Right renal pelvis (tissue), 4 donors: ENCODE measurements around the gene CFAP77. TPM values are rescaled to one million over a fixed set of nuclear protein-coding genes. Genes with fewer than 3 reads are reported as not detected.

ENCODE experiments used
- DNase-seq, 4 donors: peaks; one replicate each; pipeline ENCODE4 v3.0.0-alpha.2; 2013; ENCODE audit warnings: low read depth in 4 of 4, low spot score in 3 of 4, missing footprints in 1 of 4
- polyA plus RNA-seq, 4 donors: library from polyadenylated mRNA; unstranded; fragments of 120-200 nt; gene quantifications; one replicate each; pipeline ENCODE4 v1.2.1, GENCODE V29; 2013; ENCODE audit not compliant: insufficient read length in 4 of 4

CFAP77 gene
- polyA plus RNA-seq, 4 donors, result 0.79 to 2.0 (median 0.91) TPM

DNA sequence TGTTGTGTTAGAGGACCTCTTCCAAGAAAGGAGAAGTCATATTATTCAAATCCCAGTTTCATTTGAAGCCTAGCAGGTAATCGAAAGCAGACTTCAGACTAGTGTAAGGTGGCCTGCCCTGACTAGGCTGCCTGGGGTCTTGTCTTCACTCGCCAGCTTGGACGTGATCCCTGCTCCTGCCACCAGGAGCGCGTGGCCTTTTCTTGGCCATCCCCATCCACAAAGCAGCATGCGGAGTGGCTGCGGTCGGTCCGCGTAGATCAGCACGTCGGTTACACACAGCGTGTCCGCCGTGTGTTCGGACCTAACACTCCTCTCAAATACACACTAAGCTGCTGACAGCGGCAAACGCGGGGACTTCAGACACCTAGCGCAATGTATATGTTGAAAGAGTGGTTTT is 37.3 kb downstream of the CFAP77 start:
- DNase-seq, result no peak

DNA sequence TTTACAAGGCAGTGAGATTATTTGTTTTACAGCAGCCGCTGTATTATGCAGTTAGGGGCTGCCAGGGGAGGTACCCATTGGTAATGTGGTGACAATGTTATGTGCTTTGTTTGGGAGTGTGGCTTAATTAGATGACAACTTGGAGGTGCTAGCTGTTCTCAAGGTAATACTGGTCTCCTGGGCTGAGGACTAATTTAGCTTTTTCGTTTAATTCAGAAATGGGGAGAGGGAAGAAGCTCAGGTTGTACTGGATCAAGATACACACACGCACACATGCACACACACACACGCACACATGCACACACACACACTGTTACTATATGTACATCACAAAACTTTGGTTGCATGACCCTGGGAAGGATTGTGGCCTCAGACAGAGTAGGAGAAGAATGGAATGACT is 37.9 kb downstream of the CFAP77 start:
- no peak for DNase-seq

DNA sequence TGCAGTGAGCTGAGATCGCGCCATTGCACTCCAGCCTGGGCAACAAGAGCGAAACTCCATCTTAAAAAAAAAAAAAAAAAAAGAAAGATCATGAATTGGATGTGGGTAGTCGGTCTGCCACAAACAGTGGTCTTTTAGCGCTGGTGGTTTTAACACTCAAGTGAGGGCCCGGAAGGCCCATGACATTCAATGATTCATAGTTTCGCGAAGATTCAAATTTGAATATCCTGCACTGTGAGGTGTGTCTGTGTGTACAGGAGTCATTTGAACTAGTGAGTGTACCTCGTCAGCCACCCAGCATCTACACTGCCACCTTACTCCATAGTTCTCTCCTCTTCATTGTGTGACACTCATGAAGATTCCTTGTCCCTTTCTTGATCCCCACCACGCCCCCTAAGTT is 41.3 kb downstream of the CFAP77 start:
- no peak for DNase-seq

DNA sequence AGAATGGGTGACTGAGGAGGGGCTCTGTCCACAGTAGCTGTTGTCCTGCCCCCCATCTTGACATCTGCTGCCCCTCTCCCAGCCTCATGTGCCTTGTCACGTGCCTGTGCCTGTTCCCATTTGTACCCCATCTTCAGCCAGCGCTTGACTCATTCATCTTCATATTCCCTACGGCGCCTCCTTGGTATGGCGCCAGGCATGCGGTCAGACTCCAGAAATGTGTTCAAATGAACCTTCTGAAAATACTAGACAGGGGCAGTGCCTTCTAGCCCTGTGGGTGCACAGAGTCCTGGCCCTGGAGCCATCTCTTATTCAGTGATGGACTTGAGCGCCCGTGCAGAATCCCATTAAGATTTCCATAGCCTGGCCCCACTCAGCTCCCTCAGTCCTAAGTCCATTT is 46.2 kb downstream of the CFAP77 start:
- no peak for DNase-seq

DNA sequence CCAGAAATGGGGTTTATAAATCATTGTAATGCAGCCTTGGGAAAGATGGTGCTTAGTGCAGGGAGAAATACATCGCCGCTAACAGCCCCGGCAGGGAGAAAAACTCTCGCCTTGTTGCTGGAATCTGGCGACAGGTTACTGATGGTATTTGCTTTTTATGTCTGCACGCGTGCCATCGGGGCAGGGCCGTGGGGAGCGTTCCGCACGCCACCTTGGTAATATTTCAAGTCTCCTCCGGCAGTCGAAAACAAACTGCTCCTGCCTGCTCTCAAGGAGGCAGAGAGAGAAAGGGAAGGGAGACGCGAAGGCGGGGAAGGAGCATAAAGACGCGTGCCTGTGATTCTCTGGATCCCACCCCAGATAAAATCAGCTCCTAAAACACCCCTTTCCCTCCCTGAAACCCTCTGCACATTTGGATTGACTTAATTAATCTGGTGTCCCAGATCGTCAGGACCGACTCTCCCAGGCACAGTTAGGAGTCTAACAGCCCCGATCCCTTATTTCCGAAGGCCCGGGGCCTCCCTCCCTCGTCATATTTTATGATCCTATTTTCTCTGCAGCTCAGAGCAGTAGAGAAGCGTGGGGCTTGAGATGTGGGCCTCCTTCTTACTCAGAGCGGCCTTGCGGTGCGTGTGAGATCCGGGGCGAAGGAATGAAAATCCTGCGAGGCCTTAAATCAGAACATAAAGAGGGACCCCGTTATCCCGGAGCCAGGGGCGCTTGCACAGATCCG is 47.7 kb downstream of the CFAP77 start:
- peak in 3 of 4 donors; percentile 1 to 13 (median 12) for DNase-seq

DNA sequence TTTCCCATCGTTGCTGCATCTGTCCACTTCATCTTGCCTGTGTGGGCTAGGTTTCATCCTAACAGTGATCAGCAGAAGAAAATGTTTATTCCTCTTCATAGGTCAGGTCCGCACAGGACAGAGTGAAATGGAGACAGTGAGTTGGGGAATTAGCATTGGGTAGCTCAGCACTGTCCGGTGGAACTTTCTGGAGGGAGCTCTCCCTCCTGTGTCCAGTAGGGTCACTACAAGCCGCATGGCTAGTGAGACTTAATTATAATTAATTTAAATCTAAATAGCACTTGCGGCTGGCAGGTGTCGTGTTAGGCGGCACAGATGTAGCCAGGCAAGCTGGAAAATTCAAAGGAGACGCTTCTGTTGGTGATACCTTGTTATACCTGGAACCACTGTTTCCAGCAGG is 48.4 kb downstream of the CFAP77 start:
- DNase-seq, result no peak

DNA sequence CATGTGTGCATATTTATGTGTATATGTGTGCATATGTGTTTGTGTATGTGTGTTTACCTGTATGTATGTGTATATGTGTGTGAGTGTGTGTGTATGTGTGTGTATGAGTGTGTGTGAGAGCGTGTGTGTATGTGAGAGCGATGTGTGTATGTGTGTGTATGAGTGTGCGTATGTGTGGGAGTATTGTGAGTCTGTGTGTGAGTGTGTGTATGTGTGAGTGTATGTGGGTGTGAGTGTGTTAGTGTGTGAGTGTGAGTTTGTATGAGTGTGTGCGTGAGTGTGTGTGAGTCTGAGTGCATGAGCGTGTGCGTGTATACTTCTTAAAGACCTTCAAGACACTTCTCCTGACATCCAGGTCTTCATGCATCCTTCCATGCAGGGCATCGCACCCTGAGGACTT is 49.6 kb downstream of the CFAP77 start:
- no peak for DNase-seq

DNA sequence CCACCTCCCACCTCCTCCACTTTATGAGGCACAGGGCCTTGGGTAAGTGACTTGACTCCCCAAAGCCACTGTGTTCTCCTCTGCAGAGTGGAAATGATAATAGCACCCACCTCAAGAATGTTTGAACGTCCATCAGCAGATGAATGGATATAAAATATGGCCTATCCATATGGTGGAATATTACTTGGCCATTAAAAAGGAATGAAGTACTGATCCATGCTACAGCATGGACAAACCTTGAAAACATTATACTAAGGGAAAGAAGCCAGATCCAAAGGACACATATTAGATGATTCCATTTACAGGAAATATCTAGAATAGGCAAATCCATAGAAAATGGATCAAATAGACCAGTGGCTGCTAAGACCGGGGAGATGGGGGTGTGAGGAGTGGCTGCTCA is 50.2 kb downstream of the CFAP77 start:
- DNase-seq, result no peak

DNA sequence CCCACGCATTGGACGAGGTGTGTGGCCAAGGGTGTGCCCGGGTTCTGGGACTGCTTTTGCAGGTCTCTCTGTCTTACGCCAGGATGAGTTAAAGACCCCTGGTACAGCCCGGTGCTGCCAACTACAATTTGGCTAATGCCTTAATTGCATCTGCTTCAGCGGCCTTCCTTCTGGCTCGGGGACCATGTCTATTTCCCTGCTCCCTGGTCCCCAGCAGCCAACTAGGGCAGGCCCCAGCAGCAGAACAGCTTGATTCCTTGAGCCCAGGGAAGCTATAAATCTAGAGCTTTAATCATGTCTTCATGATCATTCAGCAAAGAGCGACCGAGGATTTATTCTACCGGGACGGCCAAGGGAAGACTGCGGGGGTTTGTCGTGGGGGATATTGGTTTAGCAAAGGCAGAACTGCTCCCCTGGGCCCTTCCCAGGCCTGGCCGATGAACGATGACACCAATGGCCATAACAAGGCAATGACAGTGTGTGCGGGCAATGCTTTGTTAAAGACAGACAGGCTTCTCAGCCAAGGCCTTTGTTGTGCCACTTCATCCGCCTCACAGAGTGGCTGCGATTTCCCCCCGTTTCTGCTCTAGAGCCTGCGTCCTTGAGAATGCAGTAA is 51.4 kb downstream of the CFAP77 start:
- no peak for DNase-seq

DNA sequence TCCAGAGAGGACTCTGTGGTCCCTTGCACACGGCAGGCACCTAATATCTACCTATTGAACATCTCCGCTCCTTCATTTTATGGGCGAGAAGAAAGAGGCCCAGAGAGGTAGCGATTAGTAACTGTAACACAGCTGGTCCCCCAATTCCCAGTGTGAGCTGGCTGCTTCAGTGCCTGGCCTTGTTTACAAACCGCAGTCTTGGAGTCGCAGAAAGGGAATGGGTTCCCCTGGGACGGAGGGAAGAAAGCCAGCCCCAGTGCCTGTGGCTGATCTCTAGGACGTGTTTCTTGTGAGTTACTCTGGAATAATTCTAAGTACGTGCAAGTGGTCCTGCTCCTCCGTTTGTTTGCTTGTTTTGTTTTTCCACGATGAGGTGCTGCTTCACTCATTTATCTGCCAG is 52.0 kb downstream of the CFAP77 start:
- DNase-seq, result no peak

DNA sequence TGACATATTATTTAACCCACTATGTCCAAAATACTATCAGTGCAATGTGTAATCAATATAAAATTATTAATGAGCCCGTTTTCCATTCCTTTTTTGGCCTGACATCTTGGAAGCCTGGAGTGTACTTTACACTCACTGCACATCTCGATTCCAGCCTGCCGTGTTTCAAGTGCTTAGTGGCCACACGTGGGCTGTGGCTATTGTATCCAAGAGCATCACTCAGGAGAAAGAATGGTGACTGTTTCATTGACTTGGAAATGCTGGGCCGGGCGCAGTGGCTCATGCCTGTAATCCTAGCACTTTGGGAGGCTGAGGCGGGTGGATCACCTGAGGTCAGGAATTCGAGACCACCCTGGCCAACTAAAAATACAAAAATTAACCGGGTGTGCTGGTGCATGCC is 54.5 kb downstream of the CFAP77 start:
- DNase-seq, result no peak

DNA sequence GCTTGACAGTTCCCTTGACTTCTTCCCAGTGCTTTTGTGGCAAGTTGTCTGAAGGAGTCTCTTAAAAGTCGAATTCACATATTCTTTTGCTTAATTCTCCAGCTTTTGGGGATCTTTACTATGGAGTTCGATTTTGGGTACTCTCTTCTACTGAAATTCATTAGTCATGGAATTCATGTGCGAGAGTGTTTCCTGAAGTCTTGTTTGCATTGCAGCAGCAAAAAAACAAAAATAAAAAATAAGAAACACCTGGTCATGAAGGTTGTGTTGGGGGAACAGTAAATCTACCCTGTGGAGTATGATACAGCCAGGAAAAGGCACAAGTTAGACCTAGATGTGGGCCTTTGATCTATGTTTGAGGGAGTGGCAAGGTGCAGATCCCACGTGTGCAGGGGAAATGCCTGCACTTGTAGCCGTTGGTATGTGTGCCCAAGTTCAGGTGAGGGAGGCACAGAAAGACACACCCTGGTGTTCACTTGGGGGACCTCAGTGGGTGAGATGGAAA is 55.2 kb downstream of the CFAP77 start:
- DNase-seq, result no peak

DNA sequence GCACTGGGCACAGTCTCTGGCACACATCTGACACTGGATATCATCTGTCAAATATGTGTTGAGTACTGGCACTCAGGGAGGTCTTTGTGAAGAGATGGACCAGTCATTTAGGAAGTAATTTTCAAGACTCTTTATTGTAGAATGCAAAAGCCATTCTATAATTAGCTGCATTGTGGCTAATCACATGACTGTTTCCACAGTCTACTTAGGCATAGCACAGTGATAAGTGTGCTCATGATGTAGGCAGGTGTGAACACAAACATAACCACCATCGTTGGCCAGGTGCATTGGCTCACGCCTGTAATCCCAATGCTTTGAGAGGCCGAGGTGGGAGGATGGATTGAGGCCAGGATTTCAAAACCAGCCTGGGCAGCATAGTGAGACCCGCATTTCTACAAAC is 62.2 kb downstream of the CFAP77 start:
- DNase-seq, result no peak

DNA sequence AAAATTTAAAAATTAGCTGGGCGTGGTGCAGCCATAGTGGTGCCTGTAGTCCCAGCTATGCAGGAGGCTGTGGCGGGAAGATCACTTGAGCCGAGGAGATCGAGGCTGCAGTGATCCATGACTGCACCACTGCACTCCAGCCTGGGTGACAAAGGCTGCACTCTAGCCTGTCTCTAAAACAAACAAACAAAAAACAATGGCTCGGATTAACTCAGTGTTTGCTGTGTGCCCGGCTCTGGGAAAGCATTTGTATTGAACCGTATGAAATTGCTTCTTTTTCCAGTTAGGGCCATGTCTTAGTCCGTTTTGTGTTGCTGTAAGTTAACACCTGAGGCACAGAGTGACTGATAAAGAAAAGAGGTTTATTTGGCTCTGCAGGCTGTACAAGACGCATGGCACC is 62.6 kb downstream of the CFAP77 start:
- DNase-seq, result no peak

DNA sequence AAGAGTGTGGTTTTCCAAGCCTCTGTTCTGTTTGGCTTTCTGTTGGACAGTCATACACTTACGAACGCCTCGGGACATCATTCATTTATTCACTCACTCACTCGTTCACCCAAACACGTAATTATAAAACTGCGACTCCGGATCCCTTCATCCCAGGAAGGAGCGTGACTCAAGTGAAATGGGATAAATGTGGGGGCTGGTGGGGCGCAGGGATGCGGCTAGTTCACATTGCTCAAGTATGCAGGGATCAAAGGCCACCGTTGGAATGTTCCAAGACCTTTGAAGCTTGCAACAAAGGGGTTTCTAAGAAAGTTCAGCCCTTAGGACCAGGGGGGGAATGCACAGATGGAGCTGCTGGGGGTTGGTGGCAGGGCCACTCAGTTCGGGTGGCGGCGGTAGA is 64.2 kb downstream of the CFAP77 start:
- peak in 1 of 4 donors; percentile 20 for DNase-seq

DNA sequence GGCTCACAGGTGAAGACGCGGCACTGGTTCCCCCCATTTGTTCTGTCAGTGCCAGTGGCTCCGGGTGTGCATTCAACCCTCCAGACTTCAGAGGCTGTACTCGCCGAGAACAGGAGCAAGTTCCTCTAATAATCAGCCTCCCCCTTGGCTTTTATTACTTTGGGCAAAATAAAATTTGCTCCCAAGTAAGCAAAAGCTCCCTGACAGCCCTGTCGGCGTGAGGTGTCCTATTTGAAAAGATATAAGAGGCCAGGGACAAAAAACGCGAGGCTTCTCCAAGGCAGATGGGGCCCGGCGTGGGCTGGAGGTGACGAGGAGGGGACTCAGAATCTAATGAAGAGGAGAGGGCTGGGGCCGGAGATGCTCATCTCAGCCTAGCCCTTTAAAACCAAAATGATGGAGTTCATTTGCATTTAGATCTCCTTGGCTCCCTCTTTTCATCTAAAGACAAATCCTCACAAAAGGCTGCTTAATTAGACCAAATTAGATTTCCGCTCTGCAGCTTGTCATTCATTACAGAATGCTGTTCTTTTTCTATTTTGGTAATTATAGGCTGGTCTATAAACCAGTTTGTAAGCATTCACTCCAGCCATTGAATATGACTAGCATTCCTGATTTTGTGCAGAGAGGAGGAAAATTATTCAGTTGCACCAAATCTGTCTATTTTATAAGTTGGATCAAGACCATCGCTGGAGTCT is 68.5 kb downstream of the CFAP77 start:
- no peak for DNase-seq

DNA sequence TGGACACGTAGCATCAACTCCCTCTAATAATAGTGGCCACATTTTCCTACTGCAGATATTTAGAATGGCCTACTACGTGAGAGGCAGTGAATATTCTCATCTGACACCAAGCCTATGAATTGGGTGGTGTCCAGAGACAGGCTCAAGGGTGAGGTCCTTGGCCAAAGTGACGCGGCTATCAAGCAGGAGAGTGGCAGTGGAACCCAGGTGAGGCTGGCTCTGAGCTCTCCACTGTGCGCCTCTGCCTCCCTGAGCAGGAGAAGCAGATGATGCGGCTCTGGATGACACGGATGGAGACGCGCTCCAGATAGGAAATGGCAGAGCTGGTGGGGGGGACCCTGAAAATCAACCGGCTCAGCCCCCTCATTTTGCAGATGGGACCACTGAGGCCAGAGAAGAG is 69.7 kb downstream of the CFAP77 start:
- DNase-seq, result no peak

DNA sequence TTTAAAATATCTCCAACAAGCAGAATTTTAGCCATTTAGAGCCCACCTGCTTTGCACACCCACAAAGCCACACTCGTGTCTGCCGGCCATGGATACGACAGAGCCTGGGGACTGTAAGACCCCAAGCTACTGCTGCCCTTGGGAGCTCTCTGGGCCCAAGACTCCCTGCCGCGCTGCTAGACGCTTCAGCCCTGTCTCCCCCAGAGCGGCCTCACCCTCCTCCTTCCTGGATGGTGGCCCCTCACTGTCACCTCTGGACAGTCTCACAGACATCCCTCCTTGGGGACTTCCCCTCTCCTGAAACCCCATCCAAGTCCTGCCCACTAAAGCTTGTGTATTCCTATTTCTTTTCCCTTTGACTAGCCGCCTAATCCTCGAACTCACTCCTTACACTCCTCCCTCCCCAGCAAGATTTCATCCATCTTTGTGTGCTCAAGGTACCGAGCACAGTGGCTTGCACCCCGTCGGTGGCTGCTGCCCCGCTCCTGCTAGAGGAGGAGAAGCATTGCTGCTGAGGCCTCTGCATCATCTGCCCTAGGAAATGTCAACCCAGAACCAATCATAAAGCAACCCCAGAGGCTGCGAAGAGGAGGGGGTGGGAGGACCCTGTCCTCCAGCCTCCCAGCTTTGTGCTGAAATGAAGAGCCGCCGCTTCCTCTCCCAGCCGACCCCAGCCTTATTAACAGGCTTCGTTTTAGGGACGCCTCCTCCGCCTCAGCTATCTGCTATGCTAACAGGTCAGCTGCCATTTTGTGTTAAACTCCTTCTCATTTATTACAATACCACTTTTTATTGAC is 71.2 kb downstream of the CFAP77 start:
- DNase-seq, result no peak

DNA sequence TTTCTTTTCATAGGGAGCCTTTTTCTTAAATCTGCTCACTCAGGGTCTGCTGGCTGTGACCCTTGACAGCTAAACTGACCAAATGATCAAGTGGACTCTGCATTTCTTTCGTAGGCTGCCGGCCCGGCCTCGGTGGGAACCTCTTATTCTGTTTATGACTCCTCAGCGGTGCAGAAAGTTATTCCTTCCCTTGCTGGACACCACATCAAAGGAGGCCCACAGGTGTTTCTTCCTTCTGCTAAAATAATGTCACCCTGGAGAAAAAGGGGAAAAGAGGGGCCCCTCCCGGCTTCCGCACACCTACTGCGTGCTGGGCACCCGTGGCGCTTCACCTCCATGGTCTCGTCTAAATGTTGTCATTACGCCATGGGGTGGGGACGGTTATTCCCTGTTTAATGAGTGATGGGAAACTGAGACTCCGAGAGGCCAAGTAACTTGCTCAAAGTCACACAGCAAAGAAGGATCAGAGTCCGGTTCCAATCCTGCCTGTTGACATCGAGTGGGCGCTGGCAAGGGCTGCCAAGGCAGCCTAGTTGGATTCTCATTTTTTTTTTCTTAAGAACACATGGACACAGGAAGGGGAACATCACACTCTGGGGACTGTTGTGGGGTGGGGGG is 72.3 kb downstream of the CFAP77 start:
- DNase-seq, result no peak

DNA sequence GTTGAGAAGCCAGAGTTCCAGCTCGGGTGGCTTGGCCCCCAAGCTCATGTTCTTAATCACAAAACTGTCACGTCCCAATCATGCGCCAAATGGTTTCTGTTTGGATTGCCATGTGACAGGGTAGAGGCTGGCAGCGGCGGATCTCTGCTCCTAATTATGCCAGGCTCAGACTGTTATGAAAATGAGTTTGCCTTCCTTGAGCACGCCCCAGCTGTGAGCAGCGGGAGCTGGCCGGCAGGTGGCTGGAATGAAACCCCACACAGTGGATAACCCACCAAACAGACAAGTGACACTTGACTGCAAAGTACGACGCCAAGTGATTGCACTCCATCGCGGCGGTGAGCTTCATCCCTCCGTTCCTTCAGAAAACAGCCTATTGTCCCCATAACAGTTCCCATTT is 75.4 kb downstream of the CFAP77 start:
- no peak for DNase-seq
